Ovary (tissue), 9 donors: ENCODE data around the gene GRWD1. TPM values are rescaled to one million over a fixed set of nuclear protein-coding genes. Genes with fewer than 3 reads are reported as not detected.

Experiments used
- DNase-seq, 5 donors: peaks; one replicate each; pipeline ENCODE4 v3.0.0-alpha.2; 2019 to 2020
- H3K27ac ChIP-seq, 2 donors: fragments of 200-600 bp; one replicate each; pipeline versions ENCODE4 v1.5.1 to v1.8.0; 2019 to 2022
- H3K27me3 ChIP-seq: fragments of 200-600 bp; one replicate; pipeline ENCODE4 v1.8.0; 2022
- H3K36me3 ChIP-seq: fragments of 200-600 bp; sonication (generic); one replicate; pipeline ENCODE4 v1.5.1; 2019
- H3K4me1 ChIP-seq: one replicate; pipeline ENCODE4 v1.8.1; 2013; ENCODE audit warnings: mild to moderate bottlenecking, moderate library complexity; ENCODE audit not compliant: insufficient read depth
- H3K4me3 ChIP-seq: fragments of 200-600 bp; sonication (generic); one replicate; pipeline ENCODE4 v1.5.1; 2017
- H3K9me3 ChIP-seq, 2 donors: fragments of 200-600 bp in 1 of 2; sonication (generic) in 1 of 2; one replicate each; pipeline versions ENCODE4 v1.5.1 to v1.8.1; 2013 to 2019; ENCODE audit warnings: mild to moderate bottlenecking in 1 of 2, moderate library complexity in 1 of 2
- EP300 ChIP-seq: sonication (generic); formaldehyde crosslinking; IDR thresholded peaks from one replicate; pipeline ENCODE4 v1.6.1; 2017; ENCODE audit warnings: antibody characterized with exemption
- POLR2A ChIP-seq: fragments of 450-650 bp; IDR thresholded peaks from one replicate; pipeline ENCODE4 v1.6.1; 2017; ENCODE audit warnings: antibody characterized with exemption, mild to moderate bottlenecking, moderate library complexity
- WGBS, 3 donors: extraction: QIAGEN DNeasy Blood & Tissue Kit in 1 of 3; methylation state at CpG; one replicate each; pipeline versions ENCODE4 v1.1.5 to v1.1.7; 2013 to 2017; 5-methylcytosine and 5-hydroxymethylcytosine counted together
- intact Hi-C, 4 donors: fragments of 100-400 bp; cut with DNase I; formaldehyde crosslinking; loops; one replicate each; pipeline versions ENCODE4 v1.11.0 to v1.15.1; 2022 to 2023
- polyA plus RNA-seq, 2 donors: library from polyadenylated mRNA; stranded (reverse); fragments of 200-250 nt in 1 of 2; fragments of 350-450 nt in 1 of 2; fragmentation: Illumina TruSeq in 1 of 2; extraction: RNeasy Lipid Tissue Mini Kit (QIAGEN cat#74804) in 1 of 2; gene quantifications; one replicate each; pipeline ENCODE4 v1.2.3, GENCODE V29; 2013 to 2014
- total RNA-seq, 7 donors: library from RNA; depleted of rRNA in 2 of 7; stranded (reverse); fragments of >200 nt in 2 of 7; fragmentation: NEBNext Ultra II Directional in 3 of 7; extraction: Animal tissue kit (Norgen Biotek cat#: 25700) in 3 of 7; gene quantifications; one replicate each; pipeline versions ENCODE4 v1.1.0 to v1.2.4, GENCODE V29; 2016 to 2023
- TF ChIP-seq, protein P1 (sequence below), 3 donors: fragments of 450-650 bp in 2 of 3; fragments of 200-600 bp in 1 of 3; IDR thresholded peaks; one replicate each; pipeline versions ENCODE4 v1.5.1 to v1.8.0; 2016 to 2022; ENCODE audit warnings: antibody characterized with exemption in 3 of 3, mild to moderate bottlenecking in 1 of 3
- donor health status: DM: no; HTN: no; CAD: no; lungs with moderate emphysema.
- donor health status: DM: no; HTN: no; CAD: no.
- donor health status: Bipolar disorder and iron deficiency.
- donor health status: DM: yes; HTN: yes; CAD: no.
- donor health status: DM: no; HTN: no; CAD: no.
- donor health status: DM: yes; HTN: yes; CAD: no.

GRWD1 gene
- total and polyA plus RNA-seq, 9 donors = 9.5 to 41.9 (median 27.9) TPM

DNA sequence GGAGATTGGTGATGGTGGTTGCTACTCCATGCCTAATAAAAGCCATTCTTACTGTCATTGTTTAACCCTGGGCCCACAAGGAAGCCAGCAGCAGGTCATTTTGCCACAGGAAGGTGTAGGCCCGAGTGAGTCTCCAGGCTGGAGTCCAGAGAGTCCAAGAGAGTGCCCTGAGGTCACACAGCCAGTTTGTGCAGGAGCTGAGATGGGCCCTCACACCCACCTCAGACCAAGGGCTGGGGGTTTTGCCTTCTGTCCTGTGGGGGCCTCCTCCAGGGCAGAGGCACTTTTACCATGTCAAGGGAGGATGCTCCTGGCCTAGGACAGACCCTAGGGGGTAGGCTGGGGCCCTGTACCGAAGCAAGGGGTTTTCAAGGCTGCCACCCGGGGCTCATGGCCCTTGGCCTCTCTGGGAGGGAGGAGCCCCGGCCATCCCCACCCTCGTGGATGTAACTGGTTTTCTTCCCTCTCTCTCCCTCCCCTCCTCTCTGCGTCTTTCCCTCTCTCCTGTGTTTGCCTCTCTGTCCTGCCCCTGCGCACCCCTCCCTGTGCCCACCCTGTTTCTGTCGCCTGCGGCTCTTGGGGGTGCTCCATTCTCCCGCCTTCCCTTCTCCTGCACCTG lies 31.4 kb downstream of the GRWD1 start:
- peaks cover 9% of the 10 kb centered on the region for H3K4me1 ChIP-seq
- no peaks in the 10 kb centered on the region for H3K9me3 ChIP-seq
- no peak for TF ChIP-seq EP300
- TF ChIP-seq POLR2A = no peak
- TF ChIP-seq, protein P1, sequence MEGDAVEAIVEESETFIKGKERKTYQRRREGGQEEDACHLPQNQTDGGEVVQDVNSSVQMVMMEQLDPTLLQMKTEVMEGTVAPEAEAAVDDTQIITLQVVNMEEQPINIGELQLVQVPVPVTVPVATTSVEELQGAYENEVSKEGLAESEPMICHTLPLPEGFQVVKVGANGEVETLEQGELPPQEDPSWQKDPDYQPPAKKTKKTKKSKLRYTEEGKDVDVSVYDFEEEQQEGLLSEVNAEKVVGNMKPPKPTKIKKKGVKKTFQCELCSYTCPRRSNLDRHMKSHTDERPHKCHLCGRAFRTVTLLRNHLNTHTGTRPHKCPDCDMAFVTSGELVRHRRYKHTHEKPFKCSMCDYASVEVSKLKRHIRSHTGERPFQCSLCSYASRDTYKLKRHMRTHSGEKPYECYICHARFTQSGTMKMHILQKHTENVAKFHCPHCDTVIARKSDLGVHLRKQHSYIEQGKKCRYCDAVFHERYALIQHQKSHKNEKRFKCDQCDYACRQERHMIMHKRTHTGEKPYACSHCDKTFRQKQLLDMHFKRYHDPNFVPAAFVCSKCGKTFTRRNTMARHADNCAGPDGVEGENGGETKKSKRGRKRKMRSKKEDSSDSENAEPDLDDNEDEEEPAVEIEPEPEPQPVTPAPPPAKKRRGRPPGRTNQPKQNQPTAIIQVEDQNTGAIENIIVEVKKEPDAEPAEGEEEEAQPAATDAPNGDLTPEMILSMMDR (IDR thresholded peaks at IDR 0.05) = no peak
- no peaks in the 10 kb centered on the region for H3K27me3 ChIP-seq
- no peak for DNase-seq
- intact Hi-C loops = no loop called here
- H3K27ac ChIP-seq = no peak overlapping the region
- H3K4me3 ChIP-seq = no peak overlapping the region
- WGBS, 3 donors = 66 to 73% (median 71%) methylated on average over 10 of the region's 10 CpGs
- no peaks in the 10 kb centered on the region for H3K36me3 ChIP-seq

GRCh38 chr19:48477698-48478338 lies 32.0 kb downstream of the GRWD1 start:
- no peak for DNase-seq
- Histone ChIP-seq H3K27me3 (no peaks in the 10 kb centered on the region), H3K9me3 (no peaks in the 10 kb centered on the region), H3K27ac (no peak overlapping the region), H3K36me3 (no peaks in the 10 kb centered on the region), H3K4me3 (no peak overlapping the region), H3K4me1 (peaks cover 9% of the 10 kb centered on the region)
- intact Hi-C loops = no loop called here
- 73 to 76% (median 74%) methylated on average over 22 of the region's 22 CpGs for WGBS, 3 donors
- TF ChIP-seq EP300 (no peak), POLR2A (no peak)
- TF ChIP-seq, protein P1 (IDR thresholded peaks at IDR 0.05) = no peak

DNA sequence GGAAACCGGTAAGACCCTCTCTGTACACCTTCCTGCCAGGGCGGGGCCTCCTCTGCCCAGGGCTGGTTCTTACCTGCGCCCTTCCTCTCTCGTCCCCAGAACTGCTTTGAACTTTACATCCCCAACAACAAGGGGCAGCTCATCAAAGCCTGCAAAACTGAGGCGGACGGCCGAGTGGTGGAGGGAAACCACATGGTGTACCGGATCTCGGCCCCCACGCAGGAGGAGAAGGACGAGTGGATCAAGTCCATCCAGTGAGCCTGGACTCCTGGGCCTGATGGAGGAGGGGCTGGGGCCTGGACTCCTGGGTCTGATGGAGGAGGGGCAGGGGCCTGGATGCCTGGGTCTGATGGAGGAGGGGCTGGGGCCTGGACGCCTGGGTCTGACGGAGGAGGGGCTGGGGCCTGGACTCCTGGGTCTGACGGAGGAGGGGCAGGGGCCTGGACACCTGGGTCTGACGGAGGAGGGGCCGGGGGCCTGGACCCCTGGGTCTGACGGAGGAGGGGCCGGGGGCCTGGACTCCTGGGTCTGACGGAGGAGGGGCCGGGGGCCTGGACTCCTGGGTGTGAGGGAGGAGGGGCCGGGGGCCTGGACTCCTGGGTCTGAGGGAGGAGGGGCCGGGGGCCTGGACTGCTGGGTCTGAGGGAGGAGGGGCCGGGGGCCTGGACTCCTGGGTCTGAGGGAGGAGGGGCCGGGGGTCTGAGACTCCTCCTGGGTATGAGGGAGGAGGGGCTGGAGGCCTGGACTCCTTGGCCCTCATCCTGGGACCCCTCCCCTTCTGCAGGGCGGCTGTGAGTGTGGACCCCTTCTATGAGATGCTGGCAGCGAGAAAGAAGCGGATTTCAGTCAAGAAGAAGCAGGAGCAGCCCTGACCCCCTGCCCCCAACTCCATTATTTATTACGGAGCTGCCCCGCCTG lies 32.8 kb downstream of the GRWD1 start:
- intact Hi-C loops = no loop called here
- 64 to 71% (median 71%) methylated on average over 19 to 29 of the region's 29 CpGs for WGBS, 3 donors

DNA sequence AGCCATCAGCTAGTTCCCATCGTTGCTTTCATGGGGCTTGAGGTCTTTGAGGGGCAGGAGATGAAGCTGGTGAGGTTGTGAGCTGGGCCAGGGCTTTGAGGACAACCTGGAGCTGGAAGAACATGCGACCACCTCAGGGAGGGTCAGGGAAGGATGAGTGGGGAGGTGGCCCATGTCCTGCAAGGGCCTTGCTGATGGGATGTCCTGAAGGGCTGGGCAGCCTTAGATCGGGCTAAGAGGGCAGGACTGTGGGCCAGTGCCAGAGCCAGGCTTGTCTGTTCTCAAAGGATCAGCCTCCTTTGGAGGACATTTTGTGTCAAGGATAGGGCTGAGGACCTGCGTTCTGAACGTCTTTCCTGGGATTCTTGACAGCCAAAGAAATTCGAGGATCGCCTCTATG lies 33.9 kb downstream of the GRWD1 start:
- H3K27ac ChIP-seq = peak overlapping the region; percentile 86 to 96
- WGBS, 3 donors = 59 to 70% (median 64%) methylated on average over 7 of the region's 7 CpGs
- no peaks in the 10 kb centered on the region for H3K36me3 ChIP-seq
- intact Hi-C loops = loop anchor here in 1 of 4 donors (10.0 kb wide), 1 partner anchor 135 kb away; the partner anchor contains the start of genes FAM83E, RPL18 and SPHK2
- H3K9me3 ChIP-seq = no peaks in the 10 kb centered on the region
- H3K4me1 ChIP-seq = peaks cover 9% of the 10 kb centered on the region
- no peaks in the 10 kb centered on the region for H3K27me3 ChIP-seq
- TF ChIP-seq, protein P1 (IDR thresholded peaks at IDR 0.05) = no peak
- TF ChIP-seq EP300 (no peak), POLR2A (no peak)
- no peak for DNase-seq
- no peak overlapping the region for H3K4me3 ChIP-seq

More for the DNA sequence above, 32.8 kb downstream of the GRWD1 start:
- TF ChIP-seq, protein P1 (IDR thresholded peaks at IDR 0.05) = no peak
- TF ChIP-seq POLR2A (no peak), EP300 (no peak)
- no peak for DNase-seq
- Histone ChIP-seq H3K4me3 (no peak overlapping the region), H3K27ac (no peak overlapping the region), H3K27me3 (no peaks in the 10 kb centered on the region), H3K9me3 (no peaks in the 10 kb centered on the region), H3K36me3 (no peaks in the 10 kb centered on the region), H3K4me1 (peaks cover 9% of the 10 kb centered on the region)
